ENCODE results near the gene USP21. TPM values are rescaled to one million over a fixed set of nuclear protein-coding genes. Genes with fewer than 3 reads are reported as not detected.

Gene USP21
- total and polyA plus RNA-seq, 2 of the 13 experiments (the other 11 are each of a cell fraction or from before 2014, with no cell fraction given): 10.1 to 33.1 TPM

- no peak for TF ChIP-seq ZNF318 (CRISPR knock-in tag; IDR thresholded peaks at IDR 0.05)
- no peak for TF ChIP-seq ZMAT5 (CRISPR knock-in tag; IDR thresholded peaks at IDR 0.05; ENCODE audit: borderline replicate concordance, low read depth)
- no peak for TF ChIP-seq EHMT2 (IDR thresholded peaks at IDR 0.05; ENCODE audit: borderline replicate concordance, low read depth, low read length)
- TF ChIP-seq ZBTB46 (CRISPR knock-in tag; IDR thresholded peaks at IDR 0.05; ENCODE audit: borderline replicate concordance): no peak
- TF ChIP-seq SMAD3 (CRISPR knock-in tag; IDR thresholded peaks at IDR 0.05): no peak
- TF ChIP-seq ZFP1 (CRISPR knock-in tag; IDR thresholded peaks at IDR 0.05): peak; percentile 48; the same call in 1 of the 2 replicates
- TF ChIP-seq NR1H2 (CRISPR knock-in tag; IDR thresholded peaks at IDR 0.05; ENCODE audit: borderline replicate concordance, low read depth): no peak
- no peak for TF ChIP-seq ZNF790 (CRISPR knock-in tag; IDR thresholded peaks at IDR 0.05; ENCODE audit: borderline replicate concordance)
- TF ChIP-seq ZNF496 (CRISPR knock-in tag; IDR thresholded peaks at IDR 0.05; ENCODE audit: insufficient replicate concordance): no peak
- no peak for TF ChIP-seq ZNF678 (CRISPR knock-in tag; IDR thresholded peaks at IDR 0.05)
- no peak; the same call in 1 of the 2 replicates for TF ChIP-seq ZBTB20 (CRISPR knock-in tag; IDR thresholded peaks at IDR 0.05; ENCODE audit: borderline replicate concordance, low read depth)
- TF ChIP-seq PRPF4 (IDR thresholded peaks at IDR 0.05; ENCODE audit: low read depth, low read length, poor library complexity, severe bottlenecking): no peak
- TF ChIP-seq ARID3A (IDR thresholded peaks at IDR 0.05; ENCODE audit: low read depth, low read length): no peak
Measured at GRCh38 chr1:161165742-161166668, 6.7 kb downstream of the USP21 start, which contains the start of gene PPOX (continued).
